Mesodermal cell (in vitro differentiated cells): ENCODE results near the gene DNAJC24.

Experiments
- H3K27ac ChIP-seq: 2 replicates; pipeline ENCODE4 v1.7.0; 2013; ENCODE audit warnings: mild to moderate bottlenecking, low read depth, low read length, moderate library complexity; ENCODE audit not compliant: severe bottlenecking
- H3K36me3 ChIP-seq: 2 replicates; pipeline ENCODE4 v1.7.1; 2013; ENCODE audit warnings: mild to moderate bottlenecking, low read length, moderate library complexity; ENCODE audit not compliant: control insufficient read depth, insufficient read depth
- H3K4me1 ChIP-seq: one replicate; pipeline ENCODE4 v1.7.1; 2013; ENCODE audit warnings: mild to moderate bottlenecking, low read length; ENCODE audit not compliant: insufficient read depth, control insufficient read depth, poor library complexity, severe bottlenecking
- H3K4me3 ChIP-seq: 2 replicates; pipeline ENCODE4 v1.7.0; 2013; ENCODE audit warnings: low read length, control low read depth, mild to moderate bottlenecking; ENCODE audit not compliant: insufficient read depth, poor library complexity, severe bottlenecking; ENCODE audit errors: extremely low read depth
- H3K9me3 ChIP-seq: 2 replicates; pipeline ENCODE4 v1.7.1; 2013; ENCODE audit warnings: mild to moderate bottlenecking, low read length, moderate library complexity; ENCODE audit not compliant: control insufficient read depth
- WGBS, 2 experiments: methylation state at CpG; one replicate each; pipeline ENCODE4 v1.1.5; 2013; ENCODE audit warnings: missing lambda C conversion rate in 2 of 2; ENCODE audit not compliant: insufficient coverage in 2 of 2; 5-methylcytosine and 5-hydroxymethylcytosine counted together

DNAJC24 gene

GRCh38 chr11:31441296-31441695 is 71.6 kb downstream of the DNAJC24 start:
- no peaks in the 10 kb centered on the region for H3K9me3 ChIP-seq
- no peaks in the 10 kb centered on the region for H3K36me3 ChIP-seq
- H3K4me1 ChIP-seq = no peaks in the 10 kb centered on the region
- H3K27ac ChIP-seq = no peak overlapping the region
- no peak overlapping the region for H3K4me3 ChIP-seq

GRCh38 chr11:31442086-31442485 is 72.4 kb downstream of the DNAJC24 start:
- Histone ChIP-seq H3K27ac (no peak overlapping the region), H3K4me1 (no peaks in the 10 kb centered on the region), H3K4me3 (no peak overlapping the region), H3K9me3 (no peaks in the 10 kb centered on the region), H3K36me3 (no peaks in the 10 kb centered on the region)
- 88% methylated on average over 1 of the region's 2 CpGs; no CpG with 5 or more reads in 1 of the 2 experiments for WGBS, 2 experiments

- Histone ChIP-seq H3K27ac (no peak overlapping the region), H3K4me1 (no peaks in the 10 kb centered on the region), H3K9me3 (no peaks in the 10 kb centered on the region), H3K4me3 (no peak overlapping the region), H3K36me3 (no peaks in the 10 kb centered on the region)
- no CpG with 5 or more reads among the region's 3 CpGs for WGBS, 2 experiments
These were observed 74.1 kb downstream of the DNAJC24 start for GRCh38 chr11:31443802-31444201.

GRCh38 chr11:31445621-31446020 is 76.0 kb downstream of the DNAJC24 start:
- WGBS, 2 experiments = 88 to 100% methylated on average over 1 to 3 of the region's 4 CpGs
- H3K27ac ChIP-seq = no peak overlapping the region
- no peaks in the 10 kb centered on the region for H3K4me1 ChIP-seq
- no peaks in the 10 kb centered on the region for H3K9me3 ChIP-seq
- H3K36me3 ChIP-seq = no peaks in the 10 kb centered on the region
- no peak overlapping the region for H3K4me3 ChIP-seq

- no peak overlapping the region for H3K4me3 ChIP-seq
- no peaks in the 10 kb centered on the region for H3K36me3 ChIP-seq
- H3K9me3 ChIP-seq = no peaks in the 10 kb centered on the region
- WGBS, 2 experiments = no CpG with 5 or more reads among the region's 2 CpGs
- H3K4me1 ChIP-seq = no peaks in the 10 kb centered on the region
- no peak overlapping the region for H3K27ac ChIP-seq
These were observed 79.4 kb downstream of the DNAJC24 start for GRCh38 chr11:31449040-31449439.

GRCh38 chr11:31450841-31451240 is 81.2 kb downstream of the DNAJC24 start:
- H3K9me3 ChIP-seq = no peaks in the 10 kb centered on the region
- no peaks in the 10 kb centered on the region for H3K36me3 ChIP-seq
- WGBS, 2 experiments = no CpG with 5 or more reads among the region's 1 CpG
- H3K4me3 ChIP-seq = no peak overlapping the region
- H3K27ac ChIP-seq = no peak overlapping the region
- H3K4me1 ChIP-seq = no peaks in the 10 kb centered on the region

- no peaks in the 10 kb centered on the region for H3K36me3 ChIP-seq
- no peaks in the 10 kb centered on the region for H3K9me3 ChIP-seq
- H3K4me3 ChIP-seq = no peak overlapping the region
- WGBS, 2 experiments = no CpG with 5 or more reads among the region's 3 CpGs
- no peak overlapping the region for H3K27ac ChIP-seq
- no peaks in the 10 kb centered on the region for H3K4me1 ChIP-seq
These were observed 85.5 kb downstream of the DNAJC24 start for GRCh38 chr11:31455177-31455576.

- WGBS, 2 experiments = 75% methylated on average over 1 of the region's 3 CpGs; no CpG with 5 or more reads in 1 of the 2 experiments
- Histone ChIP-seq H3K4me1 (no peaks in the 10 kb centered on the region), H3K9me3 (peaks cover 14% of the 10 kb centered on the region), H3K27ac (no peak overlapping the region), H3K4me3 (no peak overlapping the region), H3K36me3 (no peaks in the 10 kb centered on the region)
These were observed 94.8 kb downstream of the DNAJC24 start for GRCh38 chr11:31464436-31464835.

- Histone ChIP-seq H3K27ac (no peak overlapping the region), H3K4me3 (no peak overlapping the region), H3K9me3 (no peaks in the 10 kb centered on the region), H3K4me1 (no peaks in the 10 kb centered on the region), H3K36me3 (no peaks in the 10 kb centered on the region)
These were observed 104.4 kb downstream of the DNAJC24 start for GRCh38 chr11:31474083-31474482.

GRCh38 chr11:31477528-31478222 is 108.0 kb downstream of the DNAJC24 start:
- no peaks in the 10 kb centered on the region for H3K36me3 ChIP-seq
- H3K4me3 ChIP-seq = no peak overlapping the region
- H3K9me3 ChIP-seq = no peaks in the 10 kb centered on the region
- no peaks in the 10 kb centered on the region for H3K4me1 ChIP-seq
- H3K27ac ChIP-seq = no peak overlapping the region
- 92 to 100% methylated on average over 2 to 5 of the region's 6 CpGs for WGBS, 2 experiments

GRCh38 chr11:31478223-31478590 is 108.5 kb downstream of the DNAJC24 start:
- Histone ChIP-seq H3K9me3 (no peaks in the 10 kb centered on the region), H3K4me3 (no peak overlapping the region), H3K36me3 (no peaks in the 10 kb centered on the region), H3K27ac (no peak overlapping the region), H3K4me1 (no peaks in the 10 kb centered on the region)
- 100% methylated on average over 1 of the region's 2 CpGs; no CpG with 5 or more reads in 1 of the 2 experiments for WGBS, 2 experiments
